Suprapubic skin (tissue), 4 donors: ENCODE results near the gene SMAD7. TPM values are rescaled to one million over a fixed set of nuclear protein-coding genes. Genes with fewer than 3 reads are reported as not detected.

ENCODE experiments used
- DNase-seq, 2 donors: peaks; one replicate each; pipeline ENCODE4 v3.0.0-alpha.2; 2019; ENCODE audit warnings: low spot score in 2 of 2
- H3K27ac ChIP-seq: fragments of 200-600 bp; sonication (generic); one replicate; pipeline ENCODE4 v1.5.1; 2019
- H3K27me3 ChIP-seq: fragments of 200-600 bp; sonication (generic); one replicate; pipeline ENCODE4 v1.5.1; 2019
- H3K36me3 ChIP-seq: fragments of 200-600 bp; sonication (generic); one replicate; pipeline ENCODE4 v1.5.1; 2019
- H3K4me1 ChIP-seq: fragments of 200-600 bp; sonication (generic); one replicate; pipeline ENCODE4 v1.5.1; 2019
- H3K4me3 ChIP-seq: fragments of 200-600 bp; sonication (generic); one replicate; pipeline ENCODE4 v1.5.1; 2019; ENCODE audit warnings: mild to moderate bottlenecking
- H3K9me3 ChIP-seq: fragments of 200-600 bp; sonication (generic); one replicate; pipeline ENCODE4 v1.5.1; 2019
- EP300 ChIP-seq: sonication (generic); formaldehyde crosslinking; IDR thresholded peaks from one replicate; pipeline ENCODE4 v1.6.1; 2017; ENCODE audit warnings: antibody characterized with exemption
- POLR2A ChIP-seq, 2 donors: fragments of 450-650 bp; IDR thresholded peaks; one replicate each; pipeline ENCODE4 v1.6.1; 2017; ENCODE audit warnings: antibody characterized with exemption in 2 of 2, mild to moderate bottlenecking in 2 of 2, moderate library complexity in 2 of 2
- POLR2AphosphoS5 ChIP-seq, 3 donors: sonication (generic); formaldehyde crosslinking; IDR thresholded peaks; one replicate each; pipeline ENCODE4 v1.6.1; 2017; ENCODE audit warnings: antibody characterized with exemption in 3 of 3
- WGBS: methylation state at CpG from one replicate; pipeline ENCODE4 v1.1.5; 2018; 5-methylcytosine and 5-hydroxymethylcytosine counted together
- total RNA-seq, 4 donors: library from RNA; depleted of rRNA; stranded (reverse); fragments of >200 nt; gene quantifications; one replicate each; pipeline ENCODE4 v1.1.0, GENCODE V29; 2016
- TF ChIP-seq, protein P1 (sequence below), 2 donors: fragments of 200-600 bp in 1 of 2; fragments of 450-650 bp in 1 of 2; sonication (generic) in 1 of 2; IDR thresholded peaks; one replicate each; pipeline ENCODE4 v1.5.1; 2016 to 2019; ENCODE audit warnings: antibody characterized with exemption in 2 of 2, mild to moderate bottlenecking in 1 of 2, moderate library complexity in 1 of 2

SMAD7 gene
- total RNA-seq, 4 donors from 2014 or later: 19.7 to 41.6 (median 27.8) TPM

DNA sequence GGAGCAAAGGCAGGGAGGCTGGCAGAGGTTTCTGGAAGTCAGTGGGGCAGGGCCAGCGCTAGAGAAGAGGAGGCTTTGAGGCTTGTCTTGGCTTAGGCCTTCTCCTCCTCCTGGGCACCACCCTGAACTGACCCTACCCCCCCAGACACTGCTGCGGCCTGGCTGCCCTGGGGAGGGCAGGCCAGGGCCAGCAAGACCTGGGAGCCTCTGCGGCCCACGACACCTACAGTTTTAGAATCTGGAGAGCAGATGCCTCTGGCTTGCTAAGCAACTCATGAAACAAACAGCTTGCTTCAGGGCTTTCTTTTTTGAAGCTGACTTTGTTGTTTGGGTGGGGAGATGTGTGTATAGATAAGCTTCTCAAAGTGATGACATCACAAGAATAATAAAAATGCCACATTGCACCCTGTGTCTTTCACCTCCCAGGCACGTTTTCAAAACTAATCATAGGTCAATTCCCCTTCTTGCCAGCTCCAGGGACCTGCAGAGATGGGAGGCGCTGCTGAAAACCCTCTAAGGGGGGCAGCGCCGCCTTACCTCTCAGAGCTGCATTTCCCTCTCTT lies 46.2 kb upstream of the SMAD7 start:
- Histone ChIP-seq H3K4me3 (no peak overlapping the region), H3K27me3 (no peaks in the 10 kb centered on the region), H3K4me1 (peaks cover 37% of the 10 kb centered on the region), H3K27ac (no peak overlapping the region), H3K9me3 (no peaks in the 10 kb centered on the region), H3K36me3 (no peaks in the 10 kb centered on the region)
- TF ChIP-seq, protein P1, sequence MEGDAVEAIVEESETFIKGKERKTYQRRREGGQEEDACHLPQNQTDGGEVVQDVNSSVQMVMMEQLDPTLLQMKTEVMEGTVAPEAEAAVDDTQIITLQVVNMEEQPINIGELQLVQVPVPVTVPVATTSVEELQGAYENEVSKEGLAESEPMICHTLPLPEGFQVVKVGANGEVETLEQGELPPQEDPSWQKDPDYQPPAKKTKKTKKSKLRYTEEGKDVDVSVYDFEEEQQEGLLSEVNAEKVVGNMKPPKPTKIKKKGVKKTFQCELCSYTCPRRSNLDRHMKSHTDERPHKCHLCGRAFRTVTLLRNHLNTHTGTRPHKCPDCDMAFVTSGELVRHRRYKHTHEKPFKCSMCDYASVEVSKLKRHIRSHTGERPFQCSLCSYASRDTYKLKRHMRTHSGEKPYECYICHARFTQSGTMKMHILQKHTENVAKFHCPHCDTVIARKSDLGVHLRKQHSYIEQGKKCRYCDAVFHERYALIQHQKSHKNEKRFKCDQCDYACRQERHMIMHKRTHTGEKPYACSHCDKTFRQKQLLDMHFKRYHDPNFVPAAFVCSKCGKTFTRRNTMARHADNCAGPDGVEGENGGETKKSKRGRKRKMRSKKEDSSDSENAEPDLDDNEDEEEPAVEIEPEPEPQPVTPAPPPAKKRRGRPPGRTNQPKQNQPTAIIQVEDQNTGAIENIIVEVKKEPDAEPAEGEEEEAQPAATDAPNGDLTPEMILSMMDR (IDR thresholded peaks at IDR 0.05): no peak
- no peak for TF ChIP-seq POLR2AphosphoS5 (IDR thresholded peaks at IDR 0.05)
- no peak for TF ChIP-seq EP300
- no peak for TF ChIP-seq POLR2A (IDR thresholded peaks at IDR 0.05)
- DNase-seq: no peak
- WGBS: 53% methylated on average over 7 of the region's 8 CpGs

DNA sequence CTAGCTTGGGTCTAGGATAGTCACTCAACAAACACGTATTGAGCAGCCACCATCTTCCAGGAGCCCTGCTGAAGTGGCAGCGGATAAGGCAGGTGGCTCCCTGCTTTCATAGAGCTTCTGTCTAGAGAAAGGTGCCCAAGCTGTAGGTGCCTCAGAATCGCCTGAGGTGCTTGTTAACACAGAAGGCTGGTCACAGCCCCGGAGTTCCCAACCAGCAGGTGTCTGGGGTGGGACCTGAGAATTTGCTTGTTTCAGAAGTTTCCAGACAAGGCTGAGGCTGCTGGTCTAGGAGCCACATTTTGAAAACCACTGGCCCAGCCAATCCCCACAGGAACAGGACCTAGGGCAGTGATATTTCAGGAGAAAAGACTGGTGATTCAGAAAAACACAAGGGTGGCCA lies 45.3 kb upstream of the SMAD7 start:
- no peak for DNase-seq
- TF ChIP-seq, protein P1 (IDR thresholded peaks at IDR 0.05): no peak
- no peak for TF ChIP-seq EP300
- TF ChIP-seq POLR2A (IDR thresholded peaks at IDR 0.05): no peak
- no peak for TF ChIP-seq POLR2AphosphoS5 (IDR thresholded peaks at IDR 0.05)
- 92% methylated on average over 3 of the region's 4 CpGs for WGBS
- Histone ChIP-seq H3K4me3 (no peak overlapping the region), H3K36me3 (no peaks in the 10 kb centered on the region), H3K27ac (no peak overlapping the region), H3K27me3 (no peaks in the 10 kb centered on the region), H3K4me1 (peaks cover 41% of the 10 kb centered on the region), H3K9me3 (no peaks in the 10 kb centered on the region)

DNA sequence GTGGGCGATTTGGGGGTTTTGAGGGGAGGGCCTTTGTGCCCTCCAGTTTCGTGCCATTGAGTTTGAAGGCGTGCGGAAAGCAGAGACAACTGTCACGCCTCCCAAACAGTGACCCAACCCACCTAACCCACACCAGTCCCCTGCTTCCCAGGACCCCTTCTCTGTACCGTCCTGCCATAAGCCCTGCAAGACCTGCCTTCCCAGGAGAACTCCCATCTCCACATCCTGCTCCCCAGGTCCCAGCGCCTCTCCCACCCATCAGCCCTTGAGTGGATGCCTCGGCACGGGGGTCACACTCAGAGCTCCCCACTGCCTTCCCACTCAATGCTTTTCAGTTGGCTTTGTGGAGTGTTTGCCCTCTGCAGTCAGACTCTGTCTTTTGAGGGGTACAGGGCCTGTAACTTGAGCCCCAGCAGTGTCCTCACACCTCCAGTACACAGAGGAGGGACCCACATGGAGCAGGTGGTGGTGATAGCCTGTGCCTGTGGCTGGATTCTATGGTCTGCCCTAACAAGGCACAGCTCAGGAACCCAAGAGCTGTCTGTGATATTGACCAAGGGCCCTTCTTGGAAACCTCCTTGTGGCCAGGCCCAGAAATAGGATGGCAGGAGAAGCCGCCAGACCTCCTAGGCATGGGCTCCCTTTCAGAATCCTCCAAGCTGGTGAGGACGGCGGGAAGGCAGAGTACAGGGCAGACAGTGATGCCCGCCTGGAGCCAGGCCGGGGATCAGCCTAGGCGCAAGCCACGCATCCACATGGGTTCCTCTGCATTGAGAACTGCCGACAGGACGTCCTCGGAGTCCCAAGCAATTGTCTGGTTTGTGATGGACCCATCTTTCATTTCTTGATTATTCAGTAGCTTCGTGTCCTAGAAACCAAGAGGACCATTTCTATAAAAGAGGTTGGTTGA lies 44.4 kb upstream of the SMAD7 start:
- no peak for DNase-seq
- Histone ChIP-seq H3K27me3 (no peaks in the 10 kb centered on the region), H3K4me1 (peaks cover 41% of the 10 kb centered on the region), H3K9me3 (no peaks in the 10 kb centered on the region), H3K4me3 (no peak overlapping the region), H3K36me3 (no peaks in the 10 kb centered on the region), H3K27ac (no peak overlapping the region)
- TF ChIP-seq POLR2AphosphoS5 (IDR thresholded peaks at IDR 0.05) (no peak), EP300 (no peak), POLR2A (IDR thresholded peaks at IDR 0.05) (no peak)
- TF ChIP-seq, protein P1 (IDR thresholded peaks at IDR 0.05): no peak
- 97% methylated on average over 20 of the region's 20 CpGs for WGBS

DNA sequence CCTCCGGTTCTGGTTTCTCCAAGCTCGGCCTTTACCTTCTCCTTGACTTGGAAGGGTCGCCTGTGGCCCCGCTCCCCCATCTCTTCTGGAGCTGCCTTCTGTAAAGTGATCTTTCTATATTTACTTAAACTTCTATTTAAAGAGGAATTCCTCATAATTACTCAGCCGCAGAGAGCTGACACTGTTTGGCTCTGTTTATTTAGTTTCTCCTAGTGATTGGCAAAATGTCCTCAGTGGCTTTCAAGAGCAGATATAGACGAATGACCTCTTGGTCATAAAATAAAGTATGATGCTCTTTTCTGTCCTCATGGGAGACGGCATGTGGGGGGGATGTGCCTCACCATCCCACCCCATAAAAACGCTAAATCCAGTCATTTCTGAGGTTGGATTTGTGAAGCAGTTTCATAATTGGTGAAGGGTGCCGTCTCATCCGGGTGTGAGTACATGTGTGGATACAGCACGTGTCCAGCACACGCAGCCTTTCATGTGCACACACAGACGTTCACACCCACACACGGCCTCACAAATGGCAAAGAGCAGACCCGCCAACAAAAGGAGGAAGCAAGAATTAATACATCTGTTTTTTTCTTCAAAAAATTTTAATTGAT lies 43.4 kb upstream of the SMAD7 start:
- Histone ChIP-seq H3K4me3 (no peak overlapping the region), H3K36me3 (no peaks in the 10 kb centered on the region), H3K9me3 (no peaks in the 10 kb centered on the region), H3K27ac (peak overlapping the region; percentile 66), H3K27me3 (no peaks in the 10 kb centered on the region), H3K4me1 (peaks cover 41% of the 10 kb centered on the region)
- TF ChIP-seq EP300 (no peak), POLR2A (IDR thresholded peaks at IDR 0.05) (no peak), POLR2AphosphoS5 (IDR thresholded peaks at IDR 0.05) (peak in 1 of 3 donors; percentile 39)
- TF ChIP-seq, protein P1 (IDR thresholded peaks at IDR 0.05): no peak
- WGBS: 25% methylated on average over 15 of the region's 15 CpGs
- DNase-seq: no peak

DNA sequence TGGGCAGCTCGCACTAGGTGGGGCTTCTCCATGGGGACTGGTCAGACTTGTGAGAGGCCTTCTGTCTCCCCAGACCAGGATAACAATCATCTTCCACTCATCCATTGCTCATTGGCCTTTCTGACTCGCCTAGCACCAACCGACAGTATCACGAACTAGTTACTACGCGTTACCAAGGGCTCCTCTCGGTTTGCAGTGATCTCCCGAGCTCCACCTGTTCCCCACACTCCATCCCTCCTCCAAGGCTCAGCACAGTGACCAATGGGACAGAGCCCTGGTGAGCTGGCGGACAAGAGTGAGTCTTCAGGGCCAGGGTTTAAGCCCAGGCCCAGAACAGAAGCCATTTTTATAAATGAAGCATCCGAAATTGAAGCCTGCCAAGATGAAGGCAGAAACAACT lies 42.8 kb upstream of the SMAD7 start:
- Histone ChIP-seq H3K4me1 (peaks cover 39% of the 10 kb centered on the region), H3K4me3 (no peak overlapping the region), H3K27ac (peak overlapping the region; percentile 66), H3K36me3 (no peaks in the 10 kb centered on the region), H3K27me3 (no peaks in the 10 kb centered on the region), H3K9me3 (no peaks in the 10 kb centered on the region)
- TF ChIP-seq, protein P1 (IDR thresholded peaks at IDR 0.05): no peak
- TF ChIP-seq POLR2AphosphoS5 (IDR thresholded peaks at IDR 0.05) (no peak), POLR2A (IDR thresholded peaks at IDR 0.05) (no peak), EP300 (no peak)
- DNase-seq: no peak
- 69% methylated on average over 10 of the region's 10 CpGs for WGBS
